Measurements from ENCODE around the gene KAT2B.

The KAT2B gene

DNA sequence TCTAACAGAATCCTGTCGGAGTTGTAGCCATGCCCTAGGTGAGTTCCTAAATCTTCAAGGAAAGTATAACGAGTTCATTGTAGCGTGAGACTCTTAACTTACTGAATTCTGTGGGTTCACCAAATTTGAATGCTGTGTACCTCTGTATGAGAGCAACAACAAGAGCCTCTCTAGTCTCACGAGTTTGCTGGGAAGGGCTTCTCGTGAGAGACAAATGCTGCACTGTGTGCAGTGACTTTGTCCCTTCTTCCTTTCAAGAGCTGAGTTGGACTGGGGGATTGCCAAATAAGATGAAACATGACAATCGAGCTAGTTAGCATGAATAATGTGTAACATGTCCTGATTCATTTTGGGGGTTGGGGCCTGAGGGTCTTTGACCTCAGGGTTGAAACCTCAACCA, 32.2 kb downstream of the KAT2B start:
- no peak for DNase-seq (ENCODE audit: extremely low read depth, low read depth)
- TF ChIP-seq, protein P1, sequence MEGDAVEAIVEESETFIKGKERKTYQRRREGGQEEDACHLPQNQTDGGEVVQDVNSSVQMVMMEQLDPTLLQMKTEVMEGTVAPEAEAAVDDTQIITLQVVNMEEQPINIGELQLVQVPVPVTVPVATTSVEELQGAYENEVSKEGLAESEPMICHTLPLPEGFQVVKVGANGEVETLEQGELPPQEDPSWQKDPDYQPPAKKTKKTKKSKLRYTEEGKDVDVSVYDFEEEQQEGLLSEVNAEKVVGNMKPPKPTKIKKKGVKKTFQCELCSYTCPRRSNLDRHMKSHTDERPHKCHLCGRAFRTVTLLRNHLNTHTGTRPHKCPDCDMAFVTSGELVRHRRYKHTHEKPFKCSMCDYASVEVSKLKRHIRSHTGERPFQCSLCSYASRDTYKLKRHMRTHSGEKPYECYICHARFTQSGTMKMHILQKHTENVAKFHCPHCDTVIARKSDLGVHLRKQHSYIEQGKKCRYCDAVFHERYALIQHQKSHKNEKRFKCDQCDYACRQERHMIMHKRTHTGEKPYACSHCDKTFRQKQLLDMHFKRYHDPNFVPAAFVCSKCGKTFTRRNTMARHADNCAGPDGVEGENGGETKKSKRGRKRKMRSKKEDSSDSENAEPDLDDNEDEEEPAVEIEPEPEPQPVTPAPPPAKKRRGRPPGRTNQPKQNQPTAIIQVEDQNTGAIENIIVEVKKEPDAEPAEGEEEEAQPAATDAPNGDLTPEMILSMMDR (IDR thresholded peaks at IDR 0.05; ENCODE audit: low read depth, low read length, missing control alignments), result no peak
- H3K4me3 ChIP-seq (replicated peaks; ENCODE audit: low read depth, low read length), result no peak overlapping the region

DNA sequence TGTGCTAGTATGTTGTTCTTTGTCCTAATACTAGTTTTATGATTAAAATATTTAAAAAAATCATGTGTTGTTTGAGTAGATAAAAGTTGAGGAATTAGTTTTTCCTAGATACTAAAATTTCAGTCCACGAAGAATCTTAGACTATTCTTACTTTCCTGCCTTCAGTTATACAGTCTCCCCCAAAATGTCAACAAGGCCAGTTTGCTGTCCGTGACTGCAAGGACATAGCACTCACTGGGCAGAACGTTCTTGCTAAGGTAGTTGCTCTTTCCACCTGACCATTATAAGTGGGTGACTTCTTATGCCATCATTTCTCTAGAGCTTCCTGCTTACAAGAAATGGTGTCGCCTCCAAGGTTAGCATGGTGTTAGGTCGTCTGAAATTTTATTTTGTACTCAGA, 32.8 kb downstream of the KAT2B start:
- DNase-seq (ENCODE audit: extremely low read depth, low read depth), result no peak
- no peak overlapping the region for H3K4me3 ChIP-seq (replicated peaks; ENCODE audit: low read depth, low read length)
- TF ChIP-seq, protein P1 (IDR thresholded peaks at IDR 0.05; ENCODE audit: low read depth, low read length, missing control alignments), result no peak

DNA sequence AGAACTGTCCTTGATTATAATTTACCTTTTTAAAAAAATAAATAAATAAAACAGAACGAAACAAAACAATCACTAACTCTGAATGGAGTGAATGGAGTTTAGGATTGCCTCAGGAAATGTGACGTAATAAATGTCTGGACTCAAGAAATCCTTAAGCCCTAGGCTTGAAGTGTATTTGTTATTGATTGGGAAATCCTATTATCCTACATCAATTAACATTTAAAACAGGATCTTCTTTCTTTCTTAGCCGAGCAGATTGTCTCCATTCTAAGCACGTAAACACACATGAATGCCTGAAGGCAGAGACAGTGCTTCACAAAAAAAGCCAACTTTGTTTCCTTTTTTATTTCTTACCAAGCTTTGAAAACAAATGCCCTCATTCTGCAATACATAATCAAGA, 33.4 kb downstream of the KAT2B start:
- TF ChIP-seq, protein P1 (IDR thresholded peaks at IDR 0.05; ENCODE audit: low read depth, low read length, missing control alignments), result no peak
- DNase-seq (ENCODE audit: extremely low read depth, low read depth), result no peak
- no peak overlapping the region for H3K4me3 ChIP-seq (replicated peaks; ENCODE audit: low read depth, low read length)

GRCh38 chr3:20074226-20075063, 34.2 kb downstream of the KAT2B start:
- no peak for DNase-seq (ENCODE audit: extremely low read depth, low read depth)
- TF ChIP-seq, protein P1 (IDR thresholded peaks at IDR 0.05; ENCODE audit: low read depth, low read length, missing control alignments), result no peak
- H3K4me3 ChIP-seq (replicated peaks; ENCODE audit: low read depth, low read length), result no peak overlapping the region

- DNase-seq (ENCODE audit: extremely low read depth, low read depth), result no peak
- TF ChIP-seq, protein P1 (IDR thresholded peaks at IDR 0.05; ENCODE audit: low read depth, low read length, missing control alignments), result no peak
- H3K4me3 ChIP-seq (replicated peaks; ENCODE audit: low read depth, low read length), result no peak overlapping the region
Measured at GRCh38 chr3:20075197-20075596, 35.0 kb downstream of the KAT2B start.

- TF ChIP-seq, protein P1 (IDR thresholded peaks at IDR 0.05; ENCODE audit: low read depth, low read length, missing control alignments), result no peak
- DNase-seq (ENCODE audit: extremely low read depth, low read depth), result no peak
- H3K4me3 ChIP-seq (replicated peaks; ENCODE audit: low read depth, low read length), result no peak overlapping the region
Measured at GRCh38 chr3:20076296-20076997, 36.2 kb downstream of the KAT2B start.

Measured in HFF-Myc (cell line).